Trophoblast cell (in vitro differentiated cells and primary cell): ENCODE results near the gene EXD3.

ENCODE experiments used
- DNase-seq, 2 donors: peaks; one replicate each; pipeline ENCODE4 v3.0.0-alpha.2; 2016
- H2AFZ ChIP-seq: 2 replicates; pipeline ENCODE4 v1.6.1; 2013; ENCODE audit warnings: low read length, moderate library complexity, mild to moderate bottlenecking; ENCODE audit not compliant: insufficient read depth, poor library complexity
- H2AK5ac ChIP-seq: 2 replicates; pipeline ENCODE4 v1.6.1; 2013; ENCODE audit warnings: mild to moderate bottlenecking, low read length
- H2BK120ac ChIP-seq: 2 replicates; pipeline ENCODE4 v1.6.1; 2013; ENCODE audit warnings: low read length, mild to moderate bottlenecking, moderate library complexity; ENCODE audit not compliant: insufficient read depth, poor library complexity
- H2BK12ac ChIP-seq: 2 replicates; pipeline ENCODE4 v1.6.1; 2013; ENCODE audit warnings: mild to moderate bottlenecking, low read length, moderate library complexity
- H2BK5ac ChIP-seq: 2 replicates; pipeline ENCODE4 v1.6.1; 2013; ENCODE audit warnings: low read length, low read depth, moderate library complexity, mild to moderate bottlenecking; ENCODE audit not compliant: poor library complexity
- H3K14ac ChIP-seq: 2 replicates; pipeline ENCODE4 v1.6.1; 2013; ENCODE audit warnings: mild to moderate bottlenecking, low read length
- H3K18ac ChIP-seq: 2 replicates; pipeline ENCODE4 v1.6.1; 2013; ENCODE audit warnings: mild to moderate bottlenecking, low read length
- H3K23ac ChIP-seq: 2 replicates; pipeline ENCODE4 v1.6.1; 2013; ENCODE audit warnings: low read length
- H3K27ac ChIP-seq: 2 replicates; pipeline ENCODE4 v1.5.1; 2013; ENCODE audit warnings: low read depth, mild to moderate bottlenecking, inconsistent platforms, low read length, moderate library complexity
- H3K27me3 ChIP-seq: 2 replicates; pipeline ENCODE4 v1.6.1; 2013; ENCODE audit warnings: inconsistent platforms, mild to moderate bottlenecking, low read length, moderate library complexity; ENCODE audit not compliant: insufficient read depth
- H3K36me3 ChIP-seq, 2 experiments: 1 replicate in 1 of 2; 2 replicates in 1 of 2; pipeline ENCODE4 v1.6.1; 2013; ENCODE audit warnings: low read length in 2 of 2, mild to moderate bottlenecking in 2 of 2, moderate library complexity in 1 of 2; ENCODE audit not compliant: insufficient read depth in 2 of 2, control insufficient read depth in 1 of 2
- H3K4ac ChIP-seq: 2 replicates; pipeline ENCODE4 v1.6.1; 2013; ENCODE audit warnings: low read depth, mild to moderate bottlenecking, low read length, moderate library complexity
- H3K4me1 ChIP-seq, 2 experiments: 1 replicate in 1 of 2; 2 replicates in 1 of 2; pipeline ENCODE4 v1.6.1; 2013; ENCODE audit warnings: low read length in 2 of 2, mild to moderate bottlenecking in 2 of 2, moderate library complexity in 1 of 2; ENCODE audit not compliant: insufficient read depth in 2 of 2, control insufficient read depth in 1 of 2
- H3K4me2 ChIP-seq: 2 replicates; pipeline ENCODE4 v1.6.1; 2013; ENCODE audit warnings: inconsistent platforms, mild to moderate bottlenecking, low read length, moderate library complexity
- H3K4me3 ChIP-seq: 2 replicates; pipeline ENCODE4 v1.5.1; 2013; ENCODE audit warnings: mild to moderate bottlenecking, low read depth, low read length, inconsistent platforms
- H3K79me1 ChIP-seq: one replicate; pipeline ENCODE4 v1.6.1; 2013; ENCODE audit warnings: low read length
- H3K79me2 ChIP-seq: 2 replicates; pipeline ENCODE4 v1.6.1; 2013; ENCODE audit warnings: low read length, mild to moderate bottlenecking; ENCODE audit not compliant: control insufficient read depth, insufficient read depth, poor library complexity
- H3K9ac ChIP-seq: 2 replicates; pipeline ENCODE4 v1.6.1; 2013; ENCODE audit warnings: mild to moderate bottlenecking, low read length
- H3K9me3 ChIP-seq: 2 replicates; pipeline ENCODE4 v1.6.1; 2013; ENCODE audit warnings: low read depth, mild to moderate bottlenecking, control low read depth, inconsistent platforms, low read length; ENCODE audit not compliant: insufficient read depth
- H4K12ac ChIP-seq: 2 replicates; pipeline ENCODE4 v1.6.1; 2013; ENCODE audit warnings: low read depth, mild to moderate bottlenecking, low read length, moderate library complexity
- H4K8ac ChIP-seq: 2 replicates; pipeline ENCODE4 v1.6.1; 2013; ENCODE audit warnings: low read depth, mild to moderate bottlenecking, low read length, moderate library complexity
- H4K91ac ChIP-seq: one replicate; pipeline ENCODE4 v1.6.1; 2013; ENCODE audit warnings: low read depth, mild to moderate bottlenecking, low read length, moderate library complexity
- WGBS: extraction: QIAGEN DNeasy Blood & Tissue Kit; methylation state at CpG from one replicate; pipeline ENCODE4 v1.1.7; 2013; ENCODE audit warnings: missing lambda C conversion rate; ENCODE audit not compliant: insufficient read length, insufficient coverage; ENCODE audit errors: extremely low coverage; 5-methylcytosine and 5-hydroxymethylcytosine counted together

Gene EXD3

GRCh38 chr9:137266585-137267453 is 156.1 kb downstream of the EXD3 start:
- Histone ChIP-seq H4K12ac (no peak overlapping the region), H3K4ac (no peak overlapping the region), H3K9me3 (no peaks in the 10 kb centered on the region), H3K18ac (no peak overlapping the region), H3K4me3 (no peak overlapping the region), H3K4me2 (no peak overlapping the region), H4K91ac (no peak overlapping the region), H2BK5ac (no peak overlapping the region), H3K36me3 (peaks cover 70 to 74% of the 10 kb centered on the region in 2 experiments), H2AK5ac (no peak overlapping the region), H2BK12ac (no peak overlapping the region), H3K14ac (no peak overlapping the region), H3K27me3 (no peaks in the 10 kb centered on the region), H3K4me1 (no peaks in the 10 kb centered on the region), H3K27ac (no peak overlapping the region), H3K79me2 (no peaks in the 10 kb centered on the region), H3K23ac (no peak overlapping the region), H4K8ac (no peak overlapping the region), H2AFZ (no peak overlapping the region), H3K9ac (no peak overlapping the region), H2BK120ac (no peak overlapping the region), H3K79me1 (no peaks in the 10 kb centered on the region)
- no CpG with 5 or more reads among the region's 34 CpGs for WGBS
- DNase-seq: no peak

- Histone ChIP-seq H2BK12ac (no peak overlapping the region), H3K14ac (no peak overlapping the region), H3K27me3 (no peaks in the 10 kb centered on the region), H3K4me3 (no peak overlapping the region), H2AK5ac (no peak overlapping the region), H4K91ac (no peak overlapping the region), H2AFZ (no peak overlapping the region), H3K36me3 (peaks cover 66 to 69% of the 10 kb centered on the region in 2 experiments), H4K12ac (no peak overlapping the region), H3K18ac (no peak overlapping the region), H3K4me1 (no peaks in the 10 kb centered on the region), H3K9ac (no peak overlapping the region), H2BK5ac (no peak overlapping the region), H3K4me2 (no peak overlapping the region), H3K79me1 (no peaks in the 10 kb centered on the region), H3K9me3 (no peaks in the 10 kb centered on the region), H3K27ac (no peak overlapping the region), H3K23ac (no peak overlapping the region), H2BK120ac (no peak overlapping the region), H3K79me2 (no peaks in the 10 kb centered on the region), H4K8ac (no peak overlapping the region), H3K4ac (no peak overlapping the region)
- no CpG with 5 or more reads among the region's 15 CpGs for WGBS
- no peak for DNase-seq
These were observed 156.8 kb downstream of the EXD3 start for GRCh38 chr9:137266162-137266527.

DNA sequence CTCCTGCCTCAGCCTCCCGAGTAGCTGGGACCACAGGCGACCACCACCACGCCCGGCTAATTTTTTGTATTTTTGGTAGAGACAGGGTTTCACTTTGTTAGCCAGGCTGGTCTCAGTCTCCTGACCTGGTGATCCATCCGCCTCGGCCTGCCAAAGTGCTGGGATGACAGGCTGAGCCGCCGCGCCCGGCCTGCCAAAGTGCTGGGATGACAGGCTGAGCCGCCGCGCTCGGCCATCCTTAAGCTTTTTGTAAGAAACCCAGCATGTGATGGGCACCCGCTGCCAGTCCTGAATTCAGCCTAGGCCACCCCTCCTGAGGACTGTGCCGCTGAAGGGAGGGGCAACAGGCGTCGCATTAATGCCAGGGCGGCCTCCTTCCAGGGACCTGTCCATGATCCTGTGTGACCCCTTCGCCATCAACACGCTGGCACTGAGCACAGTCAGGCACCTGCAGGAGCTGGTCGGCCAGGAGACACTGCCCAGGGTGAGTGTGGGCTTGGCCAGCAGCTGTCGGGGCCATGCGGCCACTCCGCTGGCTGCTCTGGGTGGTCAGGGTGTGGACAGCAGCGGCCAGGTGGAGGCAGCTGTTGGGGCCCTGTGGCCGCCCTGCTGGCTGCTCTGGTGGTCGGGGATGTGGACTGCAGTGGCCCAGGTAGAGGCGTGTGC is 157.3 kb downstream of the EXD3 start:
- Histone ChIP-seq H3K23ac (no peak overlapping the region), H3K14ac (no peak overlapping the region), H2AFZ (no peak overlapping the region), H4K8ac (no peak overlapping the region), H3K79me2 (no peaks in the 10 kb centered on the region), H3K4ac (no peak overlapping the region), H3K79me1 (no peaks in the 10 kb centered on the region), H3K27me3 (no peaks in the 10 kb centered on the region), H3K18ac (no peak overlapping the region), H2BK120ac (no peak overlapping the region), H2BK12ac (no peak overlapping the region), H2BK5ac (no peak overlapping the region), H3K36me3 (peaks cover 61 to 63% of the 10 kb centered on the region in 2 experiments), H3K4me2 (no peak overlapping the region), H2AK5ac (no peak overlapping the region), H3K4me3 (no peak overlapping the region), H3K4me1 (no peaks in the 10 kb centered on the region), H3K9ac (no peak overlapping the region), H4K91ac (no peak overlapping the region), H4K12ac (peak overlapping the region; percentile 39), H3K9me3 (no peaks in the 10 kb centered on the region), H3K27ac (no peak overlapping the region)
- no peak for DNase-seq
- WGBS: no CpG with 5 or more reads among the region's 29 CpGs

DNA sequence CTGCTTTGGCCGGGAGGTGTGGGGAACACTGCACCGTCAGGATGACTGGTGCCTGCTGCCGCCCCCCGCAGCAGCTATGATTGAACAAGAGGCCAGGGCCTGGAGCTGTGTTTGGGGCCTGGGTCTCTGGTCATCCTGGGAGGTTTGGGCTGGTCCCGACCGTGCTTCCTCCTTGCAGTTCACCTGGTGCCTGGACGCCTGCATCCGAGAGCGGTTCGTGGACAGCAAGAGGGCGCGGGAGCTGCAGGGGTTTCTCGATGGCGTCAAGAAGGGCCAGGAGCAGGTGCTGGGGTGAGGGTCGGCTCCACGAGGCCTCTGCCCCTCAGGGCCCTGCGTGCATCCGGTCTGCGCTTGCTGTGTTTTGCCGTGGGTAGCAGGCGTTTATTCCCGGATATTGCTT is 158.9 kb downstream of the EXD3 start:
- H3K4me3 ChIP-seq: no peak overlapping the region
- DNase-seq: no peak

More for the DNA sequence above, 158.9 kb downstream of the EXD3 start:
- Histone ChIP-seq H3K23ac (no peak overlapping the region), H3K4ac (no peak overlapping the region), H2AK5ac (no peak overlapping the region), H3K4me2 (no peak overlapping the region), H4K12ac (no peak overlapping the region), H3K14ac (no peak overlapping the region), H3K9ac (peak overlapping the region; percentile 50), H4K8ac (no peak overlapping the region), H4K91ac (no peak overlapping the region), H3K4me1 (no peaks in the 10 kb centered on the region), H2BK5ac (no peak overlapping the region), H3K79me1 (no peaks in the 10 kb centered on the region), H3K79me2 (no peaks in the 10 kb centered on the region), H3K27me3 (no peaks in the 10 kb centered on the region), H3K9me3 (no peaks in the 10 kb centered on the region), H3K36me3 (peaks cover 53 to 57% of the 10 kb centered on the region in 2 experiments), H3K18ac (no peak overlapping the region), H2AFZ (no peak overlapping the region), H2BK120ac (no peak overlapping the region), H2BK12ac (no peak overlapping the region), H3K27ac (no peak overlapping the region)
- WGBS: no CpG with 5 or more reads among the region's 22 CpGs
